Posterior cingulate gyrus (tissue), 11 donors: Measurements from ENCODE around the gene MOV10L1.
A peak's percentile ranks its signal among the peaks of the same experiment; 100 is the strongest.
"Not testable (repeated sequence)": the region's sequence is repeated elsewhere in the genome, so short reads cannot be mapped to it uniquely, and the experiment has no call there.

ENCODE experiments used
- DNase-seq, 10 donors: peaks; one replicate each; pipeline versions ENCODE4 v3.0.0 to v3.0.0-alpha.2; 2020 to 2021; ENCODE audit warnings: mixed read lengths in 3 of 10
- intact Hi-C: fragments of 100-400 bp; cut with DNase I; formaldehyde crosslinking; loops from one replicate; pipeline ENCODE4 v1.15.1; 2023

Gene MOV10L1

GRCh38 chr22:50074551-50075530 lies 15.0 kb upstream of the MOV10L1 start:
- peak in 3 of 10 donors; percentile 47 to 78 (median 64) for DNase-seq
- intact Hi-C loops: no loop called here

GRCh38 chr22:50076646-50077535 lies 12.9 kb upstream of the MOV10L1 start:
- intact Hi-C loops: no loop called here
- DNase-seq: peak in 3 of 10 donors; percentile 7 to 83 (median 79)

DNA sequence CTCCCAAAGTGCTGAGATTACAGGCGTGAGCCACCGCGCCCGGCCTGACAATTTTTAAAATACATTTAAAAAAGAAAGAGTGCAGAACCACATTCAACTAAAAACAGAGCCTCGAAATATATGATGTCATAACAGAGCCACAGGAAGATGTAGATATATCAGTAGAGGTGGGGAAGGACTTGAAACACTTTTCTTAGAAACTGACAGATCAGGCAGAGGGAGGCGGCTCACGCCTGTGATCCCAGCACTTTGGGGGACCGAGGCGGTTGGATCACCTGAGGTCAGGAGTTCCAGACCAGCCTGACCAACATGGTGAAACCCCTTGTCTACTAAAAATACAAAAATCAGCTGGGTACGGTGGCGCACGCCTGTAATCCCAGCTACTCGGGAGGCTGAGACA lies 11.6 kb upstream of the MOV10L1 start:
- intact Hi-C loops: no loop called here
- DNase-seq: peak in 2 of 10 donors; percentile 24 to 44

- peak in 2 of 10 donors; percentile 39 to 45 for DNase-seq
These were observed 11.0 kb upstream of the MOV10L1 start for GRCh38 chr22:50078761-50079160.

DNA sequence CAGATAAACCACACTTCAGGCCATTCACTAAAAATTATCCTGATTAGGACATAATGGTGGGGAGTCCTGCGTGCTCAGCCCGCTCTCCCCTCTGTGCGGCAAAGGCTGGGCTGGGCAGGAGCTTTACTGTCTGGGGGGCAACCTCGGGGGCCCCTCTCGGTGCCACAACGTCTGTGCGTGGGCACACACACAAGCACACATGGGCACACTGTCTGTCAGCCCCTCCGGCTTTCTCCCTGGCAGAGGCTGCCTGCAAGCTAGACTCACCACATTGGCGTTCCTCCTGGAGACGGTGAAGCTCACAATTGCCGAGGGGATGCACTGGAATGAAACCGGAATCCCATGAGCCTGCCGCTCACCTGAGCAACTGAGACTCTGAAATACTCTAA lies 9.7 kb upstream of the MOV10L1 start:
- intact Hi-C loops: no loop called here
- DNase-seq: peak in 2 of 10 donors; percentile 57 to 74

More at GRCh38 chr22:50078761-50079160, 11.0 kb upstream of the MOV10L1 start:
- intact Hi-C loops: no loop called here

DNA sequence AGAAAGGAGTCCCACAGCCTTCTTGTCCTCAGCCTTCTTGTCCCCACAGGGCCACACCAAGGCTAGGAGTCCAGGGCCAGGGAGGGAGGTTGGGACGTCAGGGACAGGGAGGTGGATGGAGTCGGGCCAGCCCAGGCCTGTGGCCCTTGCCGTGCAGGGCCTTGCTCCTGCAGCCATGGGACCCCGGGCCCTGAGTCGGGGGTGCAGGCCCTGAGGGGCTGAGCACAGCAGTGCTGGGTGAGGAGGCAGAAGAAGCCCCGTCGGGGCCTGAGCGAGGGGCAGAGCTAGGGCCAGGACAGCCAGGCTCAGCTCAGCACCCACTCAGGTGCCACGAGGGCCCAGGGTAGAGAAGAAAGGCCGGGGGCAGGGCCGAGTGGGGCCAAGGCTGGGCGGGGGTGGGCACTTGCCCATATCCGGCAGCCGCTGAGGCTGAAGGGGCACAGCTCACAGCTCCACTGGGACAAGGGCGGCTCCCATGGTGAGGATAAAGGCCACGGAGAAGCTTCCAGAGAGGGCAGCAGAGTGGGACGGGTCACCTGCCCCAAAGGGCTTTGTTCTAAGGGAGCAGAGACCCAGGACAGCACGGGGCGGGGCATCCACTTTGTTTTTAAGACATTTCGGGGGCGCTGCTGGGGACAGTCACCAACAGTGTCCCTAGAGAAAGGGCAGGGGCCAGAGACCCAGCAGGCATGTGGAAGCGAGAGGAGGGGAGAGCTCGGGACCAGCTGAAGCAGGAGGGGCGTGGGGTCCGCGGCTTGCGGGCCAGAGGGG lies 8.2 kb upstream of the MOV10L1 start:
- DNase-seq: peak in 2 of 10 donors; percentile 63 to 79
- intact Hi-C loops: no loop called here

- intact Hi-C loops: no loop called here
- peak in 2 of 10 donors; percentile 62 to 73 for DNase-seq
These were observed 7.5 kb upstream of the MOV10L1 start for GRCh38 chr22:50082197-50082715.

DNA sequence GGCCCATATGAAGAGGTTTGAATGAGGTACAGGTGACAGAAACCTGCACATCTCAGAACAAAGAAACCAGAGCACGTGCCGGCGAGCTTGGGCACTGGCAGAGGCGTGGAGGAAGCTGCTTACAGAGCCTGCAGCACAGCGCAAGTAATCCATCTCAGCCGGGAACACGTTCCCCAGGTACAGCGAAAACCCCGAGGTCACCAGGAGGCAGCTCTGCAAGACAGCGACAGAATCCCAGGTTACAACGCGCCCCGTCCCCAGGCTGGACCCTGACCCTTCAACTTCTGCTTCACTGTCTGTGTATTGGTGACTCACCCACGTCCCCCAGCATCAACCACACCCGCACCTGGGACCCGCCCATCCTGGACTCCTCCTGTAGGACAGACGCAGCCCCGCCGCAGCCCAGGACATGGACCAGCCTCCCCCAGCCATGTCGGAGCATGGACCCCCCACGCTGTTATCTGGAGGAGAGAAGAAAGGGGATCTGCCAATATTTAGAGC lies 6.8 kb upstream of the MOV10L1 start:
- intact Hi-C loops: no loop called here
- DNase-seq: peak in 2 of 10 donors; percentile 61 to 80

DNA sequence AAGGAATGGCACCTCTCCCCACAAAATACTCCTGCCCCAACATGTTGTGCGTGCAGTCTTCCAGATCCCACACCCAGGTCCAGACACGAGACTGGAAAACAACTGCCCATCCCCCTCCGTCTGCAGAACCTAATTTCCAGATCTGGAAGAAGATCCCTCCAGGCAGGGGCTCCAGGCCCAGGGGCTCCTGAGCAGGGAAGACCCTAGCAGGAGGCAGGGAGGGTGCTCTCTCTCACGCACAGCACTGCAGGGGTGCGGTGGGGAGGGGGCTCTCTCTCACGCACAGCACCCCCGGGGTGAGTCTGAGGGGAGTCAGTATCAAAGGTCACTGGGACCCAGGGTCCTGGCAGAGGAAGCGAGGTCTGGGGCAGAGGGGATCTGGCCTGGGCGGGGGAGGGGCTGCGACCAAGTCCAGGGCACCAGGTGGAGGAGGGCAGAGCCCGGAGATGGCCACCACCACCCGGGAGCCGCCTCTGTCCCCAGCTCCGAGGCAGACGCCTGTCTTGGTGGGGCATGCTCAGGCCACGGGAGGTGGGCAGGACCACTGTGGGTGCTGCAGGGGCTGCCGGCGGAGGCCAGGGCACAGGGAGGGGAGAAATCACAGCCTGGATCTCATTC lies 6.2 kb upstream of the MOV10L1 start:
- intact Hi-C loops: no loop called here
- DNase-seq: peak in 2 of 10 donors; percentile 66 to 78

GRCh38 chr22:50084080-50084477 lies 5.7 kb upstream of the MOV10L1 start:
- DNase-seq: peak in 1 of 10 donors; percentile 75
- intact Hi-C loops: no loop called here

- DNase-seq: peak in 2 of 10 donors; percentile 29 to 52
- intact Hi-C loops: no loop called here
These were observed 5.2 kb upstream of the MOV10L1 start for GRCh38 chr22:50084614-50085021.

DNA sequence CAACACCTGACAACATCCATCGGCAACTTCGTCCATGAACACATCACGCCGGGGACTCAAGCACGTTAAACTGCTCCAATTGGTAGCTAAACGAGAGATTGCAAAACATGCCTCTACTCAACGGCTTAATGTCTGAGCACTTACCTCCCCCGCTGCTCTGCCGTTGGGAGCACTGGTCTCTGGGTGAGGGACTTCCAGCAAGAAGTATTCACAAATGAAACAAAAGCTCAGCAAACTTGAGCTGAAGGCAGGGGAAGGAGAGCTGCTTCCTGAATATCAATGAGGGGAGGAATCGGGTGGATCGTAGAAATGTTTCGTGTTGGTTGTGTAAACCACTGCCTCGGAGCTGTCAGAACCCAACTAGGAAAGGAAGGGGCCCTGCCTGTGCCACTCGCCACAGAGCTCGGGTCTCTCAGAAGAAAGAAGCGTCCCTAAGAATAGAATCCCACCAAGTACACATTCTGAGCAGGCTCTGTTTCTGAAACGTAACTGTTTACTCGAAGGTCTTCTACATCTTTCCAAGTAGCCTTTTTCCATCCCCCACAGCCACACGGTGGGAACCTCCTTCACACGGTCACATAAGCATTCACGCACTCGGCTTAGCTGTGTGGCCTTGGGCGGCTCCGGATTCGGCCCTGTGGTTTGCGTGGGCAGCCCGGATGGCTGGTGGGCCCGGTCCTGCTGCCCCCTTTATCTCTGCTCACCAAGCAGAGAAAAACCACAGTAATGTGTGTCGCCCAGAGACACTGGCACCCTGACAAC lies 4.4 kb upstream of the MOV10L1 start, which contains the start of gene MLC1:
Gene MLC1, minus strand, starts transcription at position 216 of the 762 bp plus-strand sequence. CDS start 524 bp downstream, outside the sequence.
- peak in 2 of 10 donors; percentile 69 to 77 for DNase-seq
- intact Hi-C loops: no loop called here

GRCh38 chr22:50086526-50086925 lies 3.3 kb upstream of the MOV10L1 start:
- intact Hi-C loops: no loop called here
- DNase-seq: no peak

DNA sequence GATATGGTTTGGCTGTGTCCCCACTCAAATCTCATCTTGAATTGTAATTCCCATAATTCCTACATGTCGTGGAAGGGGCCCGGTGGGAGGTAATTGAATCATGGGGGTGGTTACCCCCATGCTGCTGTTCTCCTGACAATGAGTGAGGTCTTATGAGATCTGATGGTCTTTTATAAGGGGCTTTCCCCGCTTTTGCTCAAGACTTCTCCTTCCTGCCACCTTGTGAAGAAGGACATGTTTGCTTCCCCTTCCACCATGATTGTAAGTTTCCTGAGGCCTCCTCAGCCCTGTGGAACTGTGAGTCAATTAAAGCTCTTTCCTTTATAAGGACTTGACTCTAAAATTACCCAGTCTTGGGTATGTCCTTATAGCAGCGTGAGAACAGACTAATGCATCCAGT lies 2.8 kb upstream of the MOV10L1 start:
- intact Hi-C loops: not testable (repeated sequence)
- DNase-seq: peak in 1 of 10 donors; percentile 24

- intact Hi-C loops: no loop called here
These were observed 2.2 kb upstream of the MOV10L1 start for GRCh38 chr22:50087646-50088045.

GRCh38 chr22:50088096-50088495 lies 1.7 kb upstream of the MOV10L1 start:
- peak in 1 of 10 donors; percentile 49 for DNase-seq
- intact Hi-C loops: no loop called here

More at GRCh38 chr22:50087646-50088045, 2.2 kb upstream of the MOV10L1 start:
- DNase-seq: peak in 2 of 10 donors; percentile 53 to 61

DNA sequence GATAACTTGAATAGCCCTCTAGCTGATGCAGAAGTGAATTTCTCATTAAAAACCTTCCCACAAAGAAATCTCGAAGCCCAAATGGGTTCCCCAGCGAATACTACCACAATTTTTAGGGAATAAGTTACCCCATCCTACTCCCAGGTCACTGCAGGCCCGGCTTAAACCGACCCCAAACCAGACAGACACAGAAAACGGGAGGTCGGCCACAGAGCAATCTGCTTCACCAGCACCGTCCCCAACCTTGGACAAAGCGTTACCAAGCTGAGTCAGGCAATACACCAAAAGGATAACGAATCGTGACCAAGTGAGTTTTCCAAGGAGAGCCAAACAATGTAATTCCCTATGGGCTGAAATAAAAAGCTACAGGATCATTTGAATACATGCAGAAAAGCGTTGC lies 575 bp upstream of the MOV10L1 start:
- peak in 2 of 10 donors; percentile 61 to 67 for DNase-seq
- intact Hi-C loops: no loop called here

- intact Hi-C loops: no loop called here
- peak in 1 of 10 donors; percentile 78 for DNase-seq
These were observed 557 bp downstream of the MOV10L1 start for GRCh38 chr22:50090412-50090714.
